Hematopoietic multipotent progenitor cell treated with erythropoietin and hydrocortisone succinate and interleukin-3 and kit ligand, for 17 days (in vitro differentiated cells): ENCODE results near the gene TMIE.

Source experiments
- DNase-seq: peaks from one replicate; pipeline ENCODE4 v3.0.0-alpha.2; 2015; ENCODE audit warnings: low spot score

Gene TMIE

DNA sequence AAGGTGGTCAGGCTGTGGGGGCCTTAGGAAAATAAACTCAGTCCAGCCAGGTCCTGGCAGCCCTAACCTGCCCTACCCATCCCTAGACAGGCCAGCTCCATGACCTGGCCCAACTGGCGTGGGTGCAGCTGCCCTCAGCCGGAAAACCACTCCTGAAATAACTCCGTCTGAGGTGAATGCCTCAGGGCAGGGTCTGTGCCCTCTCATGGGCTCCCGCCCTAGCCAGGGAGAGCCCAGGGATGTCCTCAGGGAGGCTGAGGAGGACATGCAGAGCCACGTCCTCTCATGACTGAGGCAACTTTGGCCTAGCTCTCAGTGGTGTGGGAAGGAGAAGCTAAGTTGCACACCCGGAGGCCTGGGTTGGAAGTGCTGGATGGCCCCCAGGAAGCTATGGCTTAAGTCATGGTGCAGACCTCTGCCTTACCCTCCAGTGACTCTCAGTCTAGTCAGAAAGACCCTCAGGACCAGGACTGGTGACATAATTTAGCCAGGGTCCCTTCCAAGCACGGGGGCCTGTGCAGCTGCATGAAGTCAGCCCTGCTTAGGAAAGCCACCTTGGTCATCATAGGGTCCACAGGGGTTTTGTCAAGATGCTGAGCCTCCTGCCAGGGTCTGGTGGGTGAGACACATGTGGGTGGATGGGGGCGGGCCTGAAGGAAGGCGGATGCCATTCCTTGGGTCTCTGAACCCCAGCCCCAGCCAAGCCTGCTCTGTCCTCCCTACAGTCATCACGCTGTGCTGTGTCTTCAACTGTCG, 7.4 kb downstream of the TMIE start:
- no peak for DNase-seq

DNA sequence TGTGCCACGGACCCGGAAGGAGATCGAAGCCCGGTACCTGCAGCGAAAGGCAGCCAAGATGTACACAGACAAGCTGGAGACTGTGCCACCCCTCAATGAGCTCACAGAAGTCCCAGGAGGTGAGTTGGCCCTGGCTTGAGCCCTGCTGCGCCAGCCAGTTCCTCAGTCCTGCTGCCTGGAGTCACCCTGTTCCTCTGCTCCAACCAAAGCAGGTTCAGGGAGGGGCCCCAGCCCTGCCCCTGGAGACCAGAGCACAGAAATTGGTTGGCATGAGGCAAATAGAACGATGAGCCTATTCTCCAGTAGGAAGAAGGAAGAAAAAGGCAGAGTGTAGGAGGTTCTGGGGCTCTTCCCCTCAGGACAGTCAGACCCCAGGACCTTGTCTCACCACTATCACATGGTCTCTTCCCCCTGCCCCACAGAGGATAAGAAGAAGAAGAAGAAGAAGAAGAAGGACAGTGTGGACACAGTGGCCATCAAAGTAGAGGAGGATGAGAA, 8.0 kb downstream of the TMIE start:
- DNase-seq: no peak

DNA sequence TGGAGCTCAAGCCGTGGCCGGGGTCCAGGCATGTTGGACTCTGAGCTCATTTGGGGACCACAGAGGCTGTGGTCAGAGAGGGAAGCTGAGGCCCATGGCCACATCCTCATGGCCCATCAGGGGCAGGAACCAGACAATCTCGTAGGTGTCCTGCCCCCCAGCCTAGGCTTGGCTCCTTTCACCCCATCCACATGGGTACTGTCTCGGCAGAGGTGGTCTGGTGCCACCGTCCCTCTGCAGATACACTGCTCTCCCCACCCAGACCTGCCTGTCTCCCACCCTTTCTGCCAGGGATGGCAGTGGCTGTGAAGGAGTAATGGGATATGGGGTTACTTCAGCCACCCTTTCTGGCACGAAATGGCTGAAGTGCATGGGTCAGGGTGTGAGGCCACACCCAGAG, 8.5 kb downstream of the TMIE start:
- DNase-seq: no peak

DNA sequence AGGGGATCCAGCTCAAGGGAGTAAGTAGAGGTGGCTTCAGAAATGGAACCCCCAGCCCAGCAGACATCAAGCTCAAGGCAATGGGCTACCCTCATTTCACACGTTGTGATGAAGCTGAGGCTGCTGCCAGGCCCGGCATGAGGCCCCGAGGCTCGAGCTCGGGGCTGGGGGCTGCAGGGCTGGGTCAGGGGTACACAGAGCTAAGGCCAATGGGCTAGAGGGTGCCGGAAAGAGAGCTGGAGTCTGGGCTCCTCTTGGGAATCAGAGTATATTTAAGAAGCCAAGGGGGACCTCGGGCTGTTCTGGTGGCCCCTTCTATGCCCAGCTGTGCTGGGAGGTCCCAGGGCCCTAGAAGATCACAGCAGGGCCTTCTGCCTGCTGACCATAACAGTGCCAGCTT, 9.0 kb downstream of the TMIE start:
- no peak for DNase-seq

DNA sequence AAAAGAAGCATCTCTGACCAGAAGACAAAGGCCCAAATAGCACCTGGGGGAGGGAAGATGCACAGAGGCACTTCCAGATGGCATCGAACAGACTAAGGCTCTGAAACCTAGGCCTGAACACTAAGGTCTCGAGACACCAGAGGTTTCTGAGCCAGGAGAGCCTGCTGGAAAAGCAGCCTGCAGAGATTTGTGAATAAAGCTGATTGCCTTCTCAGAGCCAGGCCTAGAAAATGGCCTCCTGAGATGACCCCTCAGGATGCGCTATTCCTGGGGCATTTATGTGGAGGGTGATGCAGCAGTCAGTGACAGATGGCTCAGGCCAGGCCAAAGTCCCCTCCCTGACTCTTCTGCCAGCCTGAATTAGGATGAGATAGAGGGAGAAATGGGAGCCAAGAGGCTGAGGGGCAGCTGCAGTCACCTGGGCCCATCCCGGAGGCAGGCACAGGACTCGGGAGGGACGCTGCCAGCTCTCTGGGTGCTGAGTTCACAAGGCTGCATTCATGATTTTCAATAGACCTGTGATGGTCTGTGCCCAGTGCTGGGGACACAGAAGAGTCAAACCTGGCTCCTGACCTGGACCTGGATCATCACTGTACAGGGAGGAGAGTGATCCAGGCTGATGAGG, 9.6 kb downstream of the TMIE start:
- DNase-seq: no peak

DNA sequence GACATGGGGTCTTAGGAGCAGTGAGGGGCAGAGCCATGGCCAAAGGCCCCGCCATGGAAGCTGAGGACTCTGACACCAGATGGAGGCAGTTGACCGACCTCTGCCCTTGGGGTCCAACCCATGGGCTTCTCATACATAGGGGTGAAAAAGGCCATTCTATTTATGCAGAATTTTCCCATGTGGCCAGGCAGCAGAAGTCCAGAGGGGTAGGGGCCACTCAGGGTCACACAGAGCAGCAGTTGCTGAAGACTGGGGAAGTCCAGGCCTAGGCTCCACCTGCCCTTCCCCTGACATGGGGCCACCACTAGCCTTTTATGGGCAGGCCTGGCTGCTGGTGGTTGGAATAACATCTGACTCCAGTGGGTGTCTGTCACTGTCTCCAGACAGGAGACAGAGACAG, 10.1 kb downstream of the TMIE start:
- no peak for DNase-seq

DNA sequence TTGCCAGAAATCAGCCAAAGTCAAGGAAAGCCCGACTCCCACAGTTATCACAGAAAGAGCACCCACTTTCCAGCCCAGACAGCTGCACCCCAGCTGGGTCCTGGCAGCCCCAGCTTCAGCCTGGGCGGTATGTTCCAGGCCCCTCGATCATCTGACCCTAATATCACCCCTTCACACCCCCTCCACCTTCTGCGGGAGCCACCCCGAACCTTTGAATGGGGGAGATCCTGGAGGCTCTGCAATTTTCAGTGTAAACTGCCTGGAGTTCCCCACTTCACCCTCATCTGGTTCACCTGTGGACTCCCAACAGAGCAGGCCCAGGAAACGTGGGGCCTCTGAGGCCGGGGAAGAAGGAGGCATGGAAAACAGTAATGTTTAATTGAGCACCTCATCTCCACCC, 10.6 kb downstream of the TMIE start:
- DNase-seq: no peak

DNA sequence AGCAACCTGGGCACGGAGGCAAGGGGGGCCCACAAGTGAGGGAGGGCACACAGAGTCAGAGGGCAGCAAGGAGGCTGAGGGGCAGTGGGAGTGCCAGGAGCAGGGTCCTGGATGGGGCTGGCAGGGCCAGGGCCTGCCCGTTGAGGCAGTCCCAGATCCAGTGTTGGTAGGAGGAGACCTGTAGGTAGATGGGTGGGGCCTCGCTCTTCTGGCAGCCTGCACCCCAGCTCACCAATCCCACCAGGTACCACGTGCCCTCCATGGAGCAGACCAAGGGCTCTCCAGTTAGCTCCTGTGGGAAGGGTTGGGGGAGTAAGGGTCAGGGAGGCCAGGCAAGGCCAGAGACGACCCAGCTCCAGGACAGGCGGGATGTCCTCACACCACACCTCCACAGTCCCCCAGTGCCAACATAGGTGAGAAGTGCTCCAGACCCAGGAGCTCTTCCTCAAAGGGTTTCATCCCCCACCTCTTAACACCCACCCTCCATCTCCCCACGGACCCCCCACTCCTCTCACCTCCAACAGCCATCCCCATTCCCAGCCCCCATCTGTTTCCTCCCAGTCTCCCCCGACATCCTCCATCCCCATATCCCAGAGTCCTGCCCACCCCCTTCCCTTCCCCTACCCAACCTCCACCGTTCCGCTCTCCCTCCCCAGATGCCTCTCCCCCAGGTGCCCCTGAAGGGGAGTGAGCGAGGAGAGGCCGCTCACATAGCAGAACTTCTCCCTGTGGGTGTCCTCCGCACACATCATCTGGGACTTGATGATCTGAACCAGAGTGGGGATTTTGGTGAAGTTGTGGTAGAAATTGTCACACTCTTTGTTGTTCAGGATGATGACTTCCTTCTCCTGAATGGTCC, 11.2 kb downstream of the TMIE start:
- no peak for DNase-seq

DNA sequence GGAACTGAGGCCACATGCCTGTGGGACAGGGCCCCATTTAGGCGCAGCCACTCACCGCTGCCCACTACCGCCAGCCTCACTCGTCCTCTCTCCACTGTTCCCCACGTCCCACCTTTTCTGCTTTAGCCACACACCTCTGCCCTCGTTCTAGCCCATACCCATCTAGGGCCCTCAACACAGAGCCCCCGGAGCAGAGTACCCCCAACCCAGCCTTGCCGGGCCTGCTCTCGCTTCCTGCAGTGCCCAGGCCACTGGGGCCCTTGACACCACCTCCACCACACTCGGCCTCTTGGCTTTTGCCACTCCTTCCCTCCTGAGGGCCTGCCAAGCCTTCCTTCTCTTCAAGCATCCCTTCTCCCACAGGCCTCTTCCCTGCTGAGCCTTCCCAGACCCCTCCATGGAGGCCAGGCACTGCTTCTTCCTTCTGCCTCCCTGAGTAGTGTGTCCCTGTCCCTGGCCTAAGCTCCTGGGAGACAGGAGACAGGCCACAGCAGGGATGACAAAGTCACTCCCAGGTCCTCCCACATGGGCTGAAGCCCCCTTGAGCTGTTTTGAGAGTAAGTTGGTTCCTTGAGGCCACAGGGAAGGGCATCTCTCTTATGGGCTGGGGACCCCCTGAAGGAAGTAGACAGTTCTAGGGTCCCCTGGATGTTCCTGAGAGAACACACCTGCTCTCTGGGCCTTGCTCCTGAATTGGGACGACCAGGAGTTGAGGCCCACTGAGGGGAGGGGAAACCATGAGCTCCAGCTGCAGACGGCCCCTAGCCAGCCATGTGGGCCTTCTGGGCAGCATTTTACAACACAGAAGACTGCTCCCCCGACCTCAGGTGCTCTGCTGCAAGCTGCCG, 12.1 kb downstream of the TMIE start:
- no peak for DNase-seq

DNA sequence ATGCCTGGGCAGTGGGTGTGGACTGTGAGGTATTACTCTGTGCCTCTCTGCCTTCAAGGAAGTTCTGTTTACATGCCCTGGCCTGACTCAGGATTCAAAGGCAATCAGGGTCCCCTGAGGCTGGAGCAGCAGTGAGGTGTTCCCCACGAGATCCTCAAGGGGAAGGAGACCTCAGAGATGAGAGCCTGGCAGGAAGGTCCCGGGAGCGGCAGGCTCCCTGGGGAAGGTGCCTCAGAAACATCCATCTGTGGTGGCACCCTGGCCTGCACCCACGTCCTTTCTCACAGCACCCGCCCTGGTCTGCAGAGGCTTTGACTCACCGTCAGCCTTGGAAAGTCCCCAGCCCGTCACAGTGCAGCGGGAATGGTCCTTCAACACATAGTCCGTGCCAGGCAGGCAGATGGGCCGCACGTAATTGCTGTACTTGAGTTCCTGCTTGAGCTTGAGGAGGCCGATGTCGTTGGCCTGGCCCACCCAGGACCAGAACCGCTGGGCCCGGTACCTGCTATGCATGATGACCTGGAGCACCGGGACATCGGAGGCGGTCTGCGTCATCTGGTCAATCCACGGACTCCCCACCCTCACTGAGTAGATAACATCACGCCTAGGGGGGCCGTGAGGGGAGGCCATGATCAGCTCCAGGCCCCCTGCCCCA, 12.8 kb downstream of the TMIE start:
- DNase-seq: no peak

DNA sequence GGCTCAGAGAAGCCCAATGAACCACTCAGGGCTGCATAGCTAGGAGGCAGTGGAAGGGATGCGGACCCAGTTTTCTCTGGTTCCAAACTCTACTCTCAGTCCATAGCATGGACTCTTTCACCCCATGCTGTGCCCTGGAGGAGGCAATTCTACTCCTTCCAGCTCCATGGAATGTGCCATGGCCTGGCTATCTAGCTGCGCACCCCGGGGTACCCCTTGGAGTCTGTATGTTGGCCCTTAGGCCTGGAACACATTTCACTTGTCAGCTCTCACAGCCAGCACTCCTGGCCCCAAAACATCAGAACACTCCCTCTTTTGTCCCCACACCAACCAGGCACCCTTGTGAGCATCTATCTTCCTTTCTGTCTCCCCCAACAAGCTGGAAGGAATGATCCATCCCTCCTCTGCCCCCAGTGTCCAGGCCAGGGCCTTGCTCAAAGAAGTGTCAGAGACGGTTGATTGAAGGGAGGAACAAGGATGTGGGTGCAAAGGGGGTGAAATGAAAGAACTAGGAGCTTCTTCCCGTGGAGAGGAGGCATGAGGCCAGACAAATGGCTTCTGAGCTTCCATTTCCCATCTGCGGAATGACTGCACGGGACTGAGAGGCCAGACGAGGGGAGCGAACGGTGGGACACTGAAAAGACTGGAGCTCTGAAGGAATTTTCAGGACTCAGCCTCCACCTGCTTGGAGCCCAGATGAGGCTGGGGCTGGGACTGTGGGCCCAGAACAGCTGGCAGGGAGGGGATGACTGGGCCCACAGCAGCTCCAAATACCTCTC, 13.7 kb downstream of the TMIE start:
- no peak for DNase-seq

DNA sequence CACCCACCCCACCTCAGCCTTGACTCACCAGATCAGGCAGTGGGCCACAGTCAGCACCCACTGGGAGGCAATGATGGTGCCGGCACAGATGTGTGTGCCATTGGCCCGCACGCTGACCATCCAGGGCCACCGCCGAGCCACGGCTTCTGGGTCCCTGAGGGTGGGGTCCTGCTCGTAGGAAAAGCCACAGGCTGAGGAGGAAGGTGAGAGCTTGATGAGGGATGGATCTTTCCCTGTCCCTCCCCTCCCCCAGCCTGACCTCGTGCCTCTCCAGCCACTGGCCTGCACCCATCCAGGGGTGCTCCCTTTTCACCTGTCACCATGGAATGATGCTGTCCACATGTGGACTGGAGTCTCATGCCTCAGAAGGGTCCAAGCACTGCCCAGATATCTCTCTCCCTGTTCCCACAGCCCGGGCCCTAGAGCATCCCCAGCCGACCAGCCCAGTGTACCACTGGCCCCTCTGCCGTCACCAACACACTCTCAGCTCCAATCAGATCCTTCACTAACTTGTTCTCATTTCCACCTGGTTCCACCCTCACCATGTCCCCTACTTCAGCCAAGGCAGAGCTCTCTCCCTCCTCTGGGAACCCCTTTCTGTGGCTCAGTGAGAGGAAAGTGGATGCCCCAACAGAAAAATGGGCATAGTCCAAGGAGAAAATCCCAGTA, 14.4 kb downstream of the TMIE start:
- no peak for DNase-seq

DNA sequence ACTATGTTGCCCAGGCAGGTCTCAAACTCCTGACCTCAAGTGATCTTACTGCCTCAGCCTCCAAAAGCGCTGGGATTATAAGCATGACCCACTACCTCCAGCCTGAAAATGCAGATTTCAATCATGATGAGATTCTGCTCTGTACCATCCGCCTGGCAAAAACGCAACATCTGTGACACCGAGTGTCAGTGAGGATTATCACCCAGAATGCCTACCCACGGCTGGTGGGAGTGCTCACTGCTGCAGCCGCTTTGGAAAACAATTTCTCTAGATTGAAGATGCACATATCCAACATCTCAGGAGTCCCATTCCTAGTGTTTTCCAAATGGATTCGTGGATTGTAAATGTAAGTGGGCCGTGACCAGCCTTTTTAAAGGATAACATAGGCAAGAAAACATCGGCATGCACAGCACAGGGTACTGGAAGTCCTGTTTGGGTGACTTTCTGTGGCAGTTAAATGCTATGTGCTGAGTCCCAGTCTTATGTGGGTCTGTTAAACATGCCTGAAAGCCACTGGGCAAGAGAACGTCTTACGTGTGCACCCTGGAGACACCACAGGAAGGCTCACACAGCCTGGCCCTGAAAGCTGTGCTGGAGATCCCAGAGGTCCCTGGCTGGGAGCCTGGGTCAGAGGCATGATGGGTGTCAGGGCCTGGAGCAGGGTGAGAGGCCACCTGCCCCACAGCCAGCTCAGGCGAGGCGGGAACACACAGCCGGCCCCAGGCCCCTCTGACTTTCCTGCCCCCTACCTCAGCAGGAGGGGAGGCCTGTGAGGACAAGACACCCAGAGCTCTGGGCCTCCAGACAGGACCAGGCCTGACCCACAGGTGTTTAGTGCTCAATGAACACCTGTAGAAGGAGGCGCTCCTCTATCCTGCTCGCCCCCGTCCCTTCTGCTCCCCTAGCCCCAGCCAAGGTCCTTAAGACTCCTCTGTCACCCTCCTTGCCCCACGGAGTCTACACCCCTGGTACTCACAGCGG, 15.6 kb downstream of the TMIE start:
- DNase-seq: no peak

DNA sequence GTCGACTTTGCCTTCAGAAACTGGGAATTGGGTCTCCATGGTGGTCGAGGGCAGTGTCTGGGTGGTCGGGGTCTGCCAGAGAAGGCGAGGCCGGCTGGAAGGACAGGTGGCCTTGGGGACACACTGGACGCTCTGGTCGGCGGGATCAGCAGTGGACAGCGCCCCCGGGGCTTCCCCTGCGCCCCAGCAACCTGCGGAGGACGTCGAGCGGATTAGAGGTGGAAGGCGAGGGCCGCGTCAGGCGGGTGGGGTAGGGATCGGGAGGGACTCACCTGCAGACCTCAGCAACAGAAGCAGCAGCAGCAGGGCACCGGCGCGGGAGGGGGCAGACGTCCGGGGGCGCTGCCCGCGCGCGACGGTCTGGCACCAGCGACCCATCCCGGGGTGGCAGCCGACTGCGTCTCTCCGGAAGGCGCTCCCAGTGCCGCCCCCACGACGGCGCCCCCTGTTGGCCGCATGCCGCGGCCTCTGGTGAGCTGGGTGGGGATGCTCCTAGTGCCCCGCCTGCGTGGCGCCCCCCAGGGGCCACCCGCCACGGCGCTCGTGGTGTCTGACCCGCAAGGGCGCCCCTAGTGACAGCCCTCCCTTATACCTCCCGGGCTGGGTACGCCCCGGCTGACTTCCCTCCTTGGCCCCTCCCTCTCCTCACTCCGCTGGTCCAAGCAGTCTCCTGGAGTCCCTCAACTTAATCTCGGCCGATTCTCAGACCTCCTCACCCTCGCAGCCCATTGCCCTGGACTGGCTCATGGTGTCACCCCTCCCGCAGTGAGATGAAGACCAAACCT, 16.4 kb downstream of the TMIE start, which contains the start of gene PRSS50:
TSS of gene PRSS50 (minus strand) at position 423 of the 785 bp plus-strand sequence. CDS start at position 378, 45 bp downstream.
- no peak for DNase-seq

DNA sequence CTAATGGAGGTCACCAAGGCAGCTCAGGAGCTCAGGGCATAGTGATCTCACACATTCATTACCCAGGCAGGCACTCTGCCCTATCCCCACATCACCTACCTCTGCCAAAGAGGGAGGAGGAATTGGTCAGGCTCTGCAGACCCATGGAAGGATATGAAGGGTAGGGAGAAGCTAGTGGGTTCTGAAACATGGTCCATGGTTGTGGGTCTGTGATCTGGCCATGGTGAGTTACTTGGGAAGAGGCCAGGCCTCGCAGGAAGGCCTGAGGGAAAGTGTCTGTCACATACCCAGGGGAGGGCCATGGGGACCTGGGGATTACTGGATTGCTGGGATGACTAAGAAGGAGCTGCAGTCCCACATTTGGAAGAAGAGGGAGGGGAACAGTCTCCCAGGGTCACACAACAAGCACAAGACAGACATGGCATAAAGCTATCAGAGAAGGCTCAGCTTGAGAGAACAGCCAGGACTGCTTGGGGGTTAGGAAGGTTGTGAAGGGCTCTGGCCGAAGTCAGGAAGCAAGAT, 17.9 kb downstream of the TMIE start:
- no peak for DNase-seq

DNA sequence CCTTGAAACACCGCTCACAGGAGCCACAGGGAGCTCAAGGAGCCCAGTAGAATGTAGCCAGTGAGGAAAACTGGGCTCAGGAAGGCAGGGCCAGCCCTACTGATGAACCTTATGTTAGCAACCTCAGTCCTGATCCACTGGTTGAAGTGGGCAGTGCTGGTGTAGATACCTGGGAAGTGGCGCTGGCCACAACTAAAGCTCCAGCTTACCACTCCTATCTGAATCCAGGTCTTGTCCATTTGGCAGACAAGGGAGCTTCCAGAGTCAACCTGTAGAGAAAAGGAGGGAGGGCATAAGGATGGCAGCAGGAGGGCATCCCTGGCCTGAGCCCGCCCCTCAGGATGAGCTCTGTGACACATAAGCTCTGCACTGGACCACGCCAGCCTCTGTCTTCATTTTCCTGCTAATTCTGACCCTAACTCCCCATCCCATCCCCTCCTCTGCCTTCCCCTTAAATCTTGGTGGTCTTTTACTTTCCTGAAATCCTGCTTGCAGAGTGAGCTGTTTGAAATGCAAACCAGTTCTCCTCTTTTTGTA, 18.6 kb downstream of the TMIE start:
- no peak for DNase-seq

DNA sequence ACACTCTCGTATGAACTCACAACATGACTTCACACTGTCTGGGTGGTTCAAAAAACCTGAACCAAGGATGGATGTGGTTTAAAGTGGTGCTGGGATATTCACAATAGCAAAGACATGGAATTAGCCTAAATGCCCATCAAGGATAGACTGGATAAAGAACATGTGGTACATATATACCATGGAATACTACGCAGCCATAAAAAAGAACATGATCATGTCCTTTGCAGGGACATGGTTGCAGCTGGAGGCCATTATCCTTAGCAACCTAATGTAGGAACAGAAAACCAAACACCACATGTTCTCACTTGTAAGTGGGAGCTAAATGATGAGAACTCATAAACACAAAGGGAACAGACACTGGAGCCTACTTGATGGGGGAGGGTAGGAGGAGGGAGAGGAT, 19.8 kb downstream of the TMIE start:
- no peak for DNase-seq
